Pons (tissue), 1 donor: ENCODE data around the gene HS2ST1.
"Not testable (repeated sequence)": the region's sequence is repeated elsewhere in the genome, so short reads cannot be mapped to it uniquely, and the experiment has no call there.

ENCODE experiments used
- DNase-seq: peaks from one replicate; pipeline ENCODE4 v3.0.0-alpha.2; 2016; ENCODE audit warnings: low spot score

HS2ST1 gene

DNA sequence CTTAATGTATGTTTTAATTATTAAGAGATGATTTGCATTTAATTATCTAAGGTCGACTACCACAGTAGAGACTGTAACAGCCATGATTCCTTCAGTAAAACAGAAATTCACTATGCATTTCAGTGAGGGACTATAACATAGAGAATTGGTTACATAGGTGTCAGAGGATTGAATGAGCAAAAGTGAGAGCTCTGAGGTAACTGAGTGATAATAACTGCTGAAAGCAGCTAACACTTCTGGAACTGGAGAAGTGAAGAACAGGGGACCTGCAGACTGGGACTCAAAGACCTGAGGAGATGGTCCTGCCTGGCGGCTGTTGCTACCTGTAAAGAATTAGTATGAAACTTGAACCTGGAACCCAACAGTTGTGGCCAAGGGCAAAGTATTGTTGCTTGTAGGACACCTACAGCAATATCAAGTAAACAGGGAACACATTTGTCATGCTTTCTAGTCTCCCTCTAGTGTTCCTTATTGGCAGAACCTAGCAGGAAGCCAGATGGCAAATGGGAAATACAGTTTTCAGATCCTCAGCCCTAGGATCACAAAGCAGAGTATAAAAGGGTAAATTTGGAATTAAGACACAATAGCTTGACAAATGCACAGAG lies 110.6 kb downstream of the HS2ST1 start:
- DNase-seq, result peak; percentile 55

DNA sequence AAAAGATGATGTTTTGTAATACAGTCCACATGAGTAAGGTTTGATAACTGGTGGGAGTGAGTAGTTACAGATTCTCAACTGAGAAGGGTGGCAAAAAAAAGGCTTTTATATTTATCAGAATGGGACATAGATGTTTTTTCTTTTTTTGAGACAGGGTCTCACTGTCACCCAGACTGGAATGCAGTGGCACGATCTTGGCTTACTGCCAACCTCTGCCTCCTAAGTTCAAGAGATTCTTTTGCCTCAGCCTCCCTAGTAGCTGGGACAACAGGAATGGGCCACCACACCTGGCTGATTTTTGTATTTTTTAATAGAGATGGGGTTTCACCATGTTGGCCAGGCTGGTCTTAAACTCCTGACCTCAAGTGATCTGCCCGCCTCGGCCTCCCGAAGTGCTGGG lies 113.1 kb downstream of the HS2ST1 start:
- not testable (repeated sequence) for DNase-seq

- DNase-seq, result no peak
Measured at GRCh38 chr1:87028576-87028975, 114.1 kb downstream of the HS2ST1 start.

DNA sequence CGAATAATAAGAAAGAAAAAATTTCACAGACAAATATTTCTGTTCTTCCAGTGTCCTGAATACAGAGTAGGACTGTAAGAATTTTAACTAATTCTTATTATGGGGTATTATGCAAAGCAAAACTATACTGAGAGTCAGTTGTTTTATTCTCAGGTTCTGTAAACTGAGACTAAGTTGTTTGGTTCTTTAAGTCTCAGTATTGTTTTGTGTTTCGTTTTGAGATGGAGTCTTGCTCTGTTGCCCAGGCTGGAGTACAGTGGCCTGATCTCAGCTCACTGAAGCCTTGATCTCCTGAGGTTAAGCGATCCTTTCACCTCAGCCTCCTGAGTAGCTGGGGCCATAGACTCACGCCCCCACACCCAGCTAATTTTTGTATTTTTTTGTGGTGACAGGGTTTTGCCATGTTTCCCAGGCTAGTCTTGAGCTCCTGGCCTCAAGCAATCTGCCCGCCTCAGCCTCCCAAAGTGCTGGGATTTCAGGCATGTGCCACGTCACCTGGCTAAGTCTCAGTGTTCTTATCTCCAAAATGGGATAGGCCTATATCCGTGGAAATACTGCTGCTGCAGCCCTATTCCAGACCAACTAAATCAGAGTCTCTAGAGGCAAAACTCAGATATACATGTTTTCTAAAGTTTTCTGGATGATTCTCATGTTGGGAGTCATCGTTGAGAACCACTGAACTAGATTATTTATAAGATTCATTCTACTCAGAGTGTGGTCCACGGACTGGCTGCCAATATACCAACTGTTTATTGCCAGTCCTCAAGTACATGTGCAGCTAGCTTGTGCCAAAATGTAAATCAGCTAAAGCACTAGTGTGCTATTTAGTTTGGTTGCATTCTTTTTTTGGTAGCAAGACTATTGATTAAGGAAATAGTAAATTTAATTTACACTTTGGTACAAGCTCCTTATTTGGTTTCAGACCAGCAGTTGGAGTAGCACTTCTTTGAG lies 116.6 kb downstream of the HS2ST1 start:
- DNase-seq, result no peak

DNA sequence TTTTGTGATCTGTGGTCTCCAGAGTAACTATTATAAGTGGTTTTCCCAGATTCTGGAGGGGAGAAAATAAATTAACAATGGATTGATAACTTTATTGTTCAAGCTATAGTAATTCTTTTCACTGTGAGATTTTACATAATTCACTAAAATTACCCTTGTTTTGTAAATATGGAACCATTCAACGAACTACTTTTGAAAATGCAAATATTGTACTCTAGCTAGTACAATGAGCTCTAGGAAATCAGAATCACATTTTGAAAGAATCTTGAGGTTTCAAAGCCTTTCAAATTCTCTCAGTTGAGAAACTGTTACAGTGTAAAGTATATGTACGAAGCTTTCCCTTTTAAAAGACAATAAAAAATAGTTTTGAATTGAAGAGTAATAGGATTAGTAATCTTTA lies 119.9 kb downstream of the HS2ST1 start:
- no peak for DNase-seq

DNA sequence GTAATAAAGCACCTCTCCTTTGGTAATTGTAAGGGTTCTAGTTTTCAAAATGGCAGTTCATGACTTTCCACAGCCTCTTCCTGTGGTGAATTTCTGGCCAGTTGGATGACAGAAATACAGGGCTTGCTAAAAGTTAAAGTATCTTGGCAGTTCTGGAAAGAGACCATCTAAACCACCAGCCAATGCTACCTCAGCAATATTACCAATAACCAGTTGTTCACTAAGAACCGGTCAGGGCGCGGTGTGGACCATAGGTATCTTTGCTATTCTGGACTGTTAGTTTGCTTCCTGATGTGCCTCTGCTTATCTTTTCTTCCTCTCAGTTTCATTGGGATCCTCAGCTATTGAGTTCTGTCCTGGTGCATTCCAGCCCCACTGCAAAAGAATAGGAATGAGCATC lies 124.7 kb downstream of the HS2ST1 start:
- no peak for DNase-seq

- DNase-seq, result no peak
Measured at GRCh38 chr1:87042111-87042811, 127.8 kb downstream of the HS2ST1 start.

DNA sequence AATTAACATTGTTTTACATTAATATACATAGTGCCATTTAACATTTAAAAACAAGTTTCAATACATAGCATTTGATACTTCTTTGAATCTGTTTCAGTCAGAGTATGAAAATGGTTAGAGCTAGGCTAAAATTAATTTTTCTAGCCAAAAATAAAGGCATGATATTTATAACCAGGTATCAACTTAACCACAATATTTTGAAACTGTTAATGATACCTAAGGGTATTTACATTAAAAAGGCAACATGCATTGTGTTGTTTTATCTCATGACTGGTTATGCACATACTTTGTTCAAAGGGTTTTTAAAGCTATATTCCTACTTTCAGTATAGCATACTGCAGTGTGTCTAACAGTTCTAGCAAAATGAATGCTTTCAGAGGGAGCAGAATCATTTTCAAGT lies 130.0 kb downstream of the HS2ST1 start:
- DNase-seq, result no peak

- no peak for DNase-seq
Measured at GRCh38 chr1:87044840-87045239, 130.4 kb downstream of the HS2ST1 start.

DNA sequence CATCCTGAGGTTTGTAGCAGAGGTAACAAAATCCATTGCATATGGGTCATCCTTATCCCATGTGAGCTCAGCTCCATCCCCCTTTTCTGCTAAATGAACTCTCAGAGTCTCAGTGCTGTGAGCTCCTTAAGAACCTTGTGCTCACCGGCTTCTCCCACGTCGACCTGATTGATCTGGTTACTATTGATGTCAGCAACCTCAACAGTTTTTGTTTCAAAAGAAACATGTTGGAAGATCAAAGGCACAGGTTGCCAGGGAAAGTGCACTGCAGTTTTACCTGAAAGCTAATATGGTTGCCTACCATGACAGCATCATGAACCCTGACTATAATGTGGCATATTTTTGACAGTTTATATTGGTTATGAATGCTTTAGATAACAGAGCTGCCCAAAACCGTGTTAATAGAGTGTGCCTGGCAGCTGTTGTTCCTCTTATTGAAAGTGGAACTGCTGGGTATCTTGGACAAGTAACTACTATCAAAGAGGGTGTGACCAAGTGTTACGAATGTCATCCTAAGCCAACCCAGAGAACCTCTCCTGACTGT lies 131.4 kb downstream of the HS2ST1 start:
- DNase-seq, result no peak

DNA sequence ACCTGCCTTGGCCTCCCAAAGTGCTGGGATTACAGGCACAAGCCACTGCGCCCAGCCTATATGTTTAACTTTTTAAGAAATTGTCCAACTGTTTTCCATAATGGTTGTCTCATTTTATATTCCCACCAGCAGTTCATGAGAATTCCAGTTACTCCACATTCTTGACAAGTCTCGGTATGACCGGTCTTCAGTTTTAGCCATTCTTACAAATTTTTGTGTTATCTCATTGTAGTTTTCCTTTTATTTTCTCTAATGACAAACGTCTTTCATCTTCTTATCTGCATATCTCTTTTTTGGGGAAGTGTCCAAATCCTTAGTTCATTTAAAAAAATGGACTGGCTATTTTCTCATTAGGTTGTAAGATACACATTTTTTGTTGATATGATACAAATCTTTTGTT lies 132.5 kb downstream of the HS2ST1 start:
- DNase-seq, result no peak

GRCh38 chr1:87048237-87048636 lies 133.8 kb downstream of the HS2ST1 start:
- no peak for DNase-seq

DNA sequence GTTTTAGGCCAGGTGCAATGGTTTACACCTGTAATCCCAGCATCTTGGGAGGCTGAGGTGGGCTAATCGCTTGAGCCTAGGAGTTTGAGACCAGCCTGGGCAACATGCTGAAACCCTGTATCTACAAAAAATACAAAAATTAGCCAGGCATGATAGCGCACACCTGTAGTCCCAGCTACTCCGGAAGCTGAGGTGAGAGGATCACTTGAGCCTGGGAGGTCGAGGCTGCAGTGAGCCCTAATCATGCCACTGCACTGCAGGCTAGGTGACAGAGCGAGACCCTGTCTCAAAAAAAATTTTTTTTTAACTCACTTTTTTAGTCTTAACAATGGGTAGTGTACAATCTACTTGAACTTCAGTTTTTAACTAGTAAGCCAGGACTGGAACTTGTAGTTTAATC lies 137.5 kb downstream of the HS2ST1 start:
- no peak for DNase-seq

GRCh38 chr1:87052400-87052799 lies 138.0 kb downstream of the HS2ST1 start:
- no peak for DNase-seq

GRCh38 chr1:87052961-87053360 lies 138.5 kb downstream of the HS2ST1 start:
- DNase-seq, result no peak

GRCh38 chr1:87053446-87053845 lies 139.0 kb downstream of the HS2ST1 start:
- no peak for DNase-seq

DNA sequence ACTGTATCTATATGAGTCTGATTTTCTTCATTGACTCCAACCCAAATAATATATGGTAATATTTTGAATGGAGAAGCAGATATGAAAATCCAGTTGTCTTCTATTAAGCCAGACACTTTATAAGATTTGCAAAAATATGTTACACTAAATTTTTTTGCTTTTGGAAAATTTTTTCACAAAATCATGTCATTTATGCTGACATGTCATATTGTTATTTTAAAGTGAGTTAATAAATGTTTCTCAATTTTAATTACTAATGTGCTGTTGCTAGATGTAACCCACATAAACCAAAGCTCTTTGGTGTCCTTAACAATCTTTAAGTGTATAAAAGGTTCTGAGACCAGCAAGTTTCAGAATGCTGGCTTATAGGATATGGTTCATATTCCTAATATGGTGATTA lies 142.5 kb downstream of the HS2ST1 start:
- DNase-seq, result no peak

- DNase-seq, result no peak
Measured at GRCh38 chr1:87058343-87058649, 143.9 kb downstream of the HS2ST1 start.

DNA sequence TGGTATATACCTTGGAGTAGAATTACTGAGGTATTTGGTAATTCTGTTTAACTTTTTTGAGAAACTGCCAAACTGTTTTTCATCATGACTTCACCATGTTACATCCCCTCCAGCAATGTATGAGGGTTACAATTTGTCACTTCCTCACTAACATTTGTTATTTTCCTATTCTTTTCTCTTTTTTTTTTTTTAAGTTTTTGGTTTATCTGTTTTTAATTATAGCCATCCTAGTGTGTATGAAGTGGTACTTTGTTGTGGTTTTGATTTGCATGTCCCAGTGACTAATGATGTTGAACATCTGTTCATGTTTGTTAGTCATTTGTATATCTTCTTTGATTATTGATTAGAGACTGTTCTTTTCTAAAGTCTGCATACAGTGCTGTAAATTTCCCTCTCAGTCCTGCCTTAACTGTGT lies 147.3 kb downstream of the HS2ST1 start:
- no peak for DNase-seq

DNA sequence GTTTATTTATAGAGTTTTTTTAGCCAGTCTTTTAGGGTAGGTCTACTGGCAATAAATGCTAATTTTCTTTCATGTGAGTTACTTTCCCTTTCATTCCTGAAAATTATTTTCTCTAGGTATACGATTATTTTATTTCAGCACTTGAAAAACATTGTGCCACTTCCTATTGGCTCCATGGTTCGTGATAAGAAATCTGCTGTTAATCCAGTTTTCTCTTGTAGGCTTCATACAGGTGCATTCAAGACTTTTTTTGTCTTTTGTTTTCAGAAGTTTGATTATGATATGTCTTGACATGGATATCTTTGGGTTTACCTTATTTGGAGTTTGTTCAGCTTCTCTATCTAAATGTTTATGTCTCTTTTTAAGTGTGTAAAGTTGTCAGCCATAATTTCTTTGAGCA lies 148.3 kb downstream of the HS2ST1 start:
- no peak for DNase-seq

- DNase-seq, result no peak
Measured at GRCh38 chr1:87064309-87064708, 149.9 kb downstream of the HS2ST1 start.

GRCh38 chr1:87064986-87065385 lies 150.6 kb downstream of the HS2ST1 start:
- no peak for DNase-seq

DNA sequence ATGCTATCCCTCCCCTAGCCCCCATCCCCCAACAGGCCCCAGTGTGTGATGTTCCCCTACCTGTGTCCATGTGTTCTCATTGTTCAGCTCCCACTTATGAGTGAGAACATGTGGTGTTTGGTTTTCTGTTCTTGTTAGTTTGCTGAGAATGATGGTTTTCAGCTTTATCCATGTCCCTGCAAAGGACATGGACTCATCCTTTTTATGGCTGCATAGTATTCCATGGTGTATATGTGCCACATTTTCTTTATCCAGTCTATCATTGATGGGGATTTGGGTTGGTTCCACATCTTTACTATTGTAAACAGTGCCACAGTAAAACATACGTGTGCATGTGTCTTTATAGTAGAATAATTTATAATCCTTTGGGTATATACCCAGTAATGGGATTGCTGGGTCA lies 152.3 kb downstream of the HS2ST1 start:
- DNase-seq, result not testable (repeated sequence)
